Activated effector memory CD4-positive, alpha-beta T cell treated with Interleukin-2 at 50 U/mL for 16 hours (primary cell): ENCODE results near the gene CREBRF.

Experiments
- DNase-seq: peaks from one replicate; pipeline ENCODE4 v3.0.0-alpha.2; 2020

Gene CREBRF

GRCh38 chr5:173163219-173163618 is 107.1 kb downstream of the CREBRF start:
- no peak for DNase-seq

- DNase-seq, result no peak
These were observed 109.2 kb downstream of the CREBRF start for GRCh38 chr5:173165177-173166016.

GRCh38 chr5:173172166-173172565 is 116.0 kb downstream of the CREBRF start:
- no peak for DNase-seq

GRCh38 chr5:173175523-173175922 is 119.4 kb downstream of the CREBRF start:
- no peak for DNase-seq

GRCh38 chr5:173178369-173178910 is 122.3 kb downstream of the CREBRF start:
- no peak for DNase-seq

GRCh38 chr5:173180331-173180730 is 124.2 kb downstream of the CREBRF start:
- DNase-seq, result no peak

- DNase-seq, result no peak
These were observed 131.0 kb downstream of the CREBRF start for GRCh38 chr5:173187054-173187743.

GRCh38 chr5:173188280-173188679 is 132.1 kb downstream of the CREBRF start:
- no peak for DNase-seq
